Natural killer cell (primary cell): ENCODE data around the gene CNKSR3. TPM values are rescaled to one million over a fixed set of nuclear protein-coding genes. Genes with fewer than 3 reads are reported as not detected.

Source experiments
- ATAC-seq, 3 donors: fragments of 150-1000 bp in 2 of 3; fragments of 200-7000 bp in 1 of 3; cut with Tn5 transposase; 1 replicate in 1 of 3; 2 replicates in 2 of 3; pipeline ENCODE4 v1.10.0; 2021; ENCODE audit warnings: mild to moderate bottlenecking in 2 of 3, moderate library complexity in 2 of 3
- DNase-seq, 2 donors: peaks; one replicate each; pipeline versions ENCODE4 v3.0.0 to v3.0.0-alpha.2; 2013 to 2021; ENCODE audit warnings: mixed read lengths in 1 of 2
- H3K27ac ChIP-seq: one replicate; pipeline ENCODE4 v1.5.1; 2013; ENCODE audit warnings: mild to moderate bottlenecking, low read length
- H3K27me3 ChIP-seq: one replicate; pipeline ENCODE4 v1.6.1; 2013; ENCODE audit warnings: low read length; ENCODE audit not compliant: control insufficient read depth, insufficient read depth
- H3K36me3 ChIP-seq: one replicate; pipeline ENCODE4 v1.6.1; 2013; ENCODE audit warnings: low read length; ENCODE audit not compliant: control insufficient read depth, insufficient read depth
- H3K4me1 ChIP-seq: one replicate; pipeline ENCODE4 v1.6.1; 2013; ENCODE audit warnings: low read length; ENCODE audit not compliant: control insufficient read depth, insufficient read depth
- H3K4me3 ChIP-seq: one replicate; pipeline ENCODE4 v1.5.1; 2013; ENCODE audit warnings: low read length
- H3K9me3 ChIP-seq: one replicate; pipeline ENCODE4 v1.6.1; 2013; ENCODE audit warnings: low read length; ENCODE audit not compliant: control insufficient read depth, insufficient read depth
- H3K27ac Mint-ChIP-seq, 2 donors: one replicate each; pipeline ENCODE4 v1.8.0; 2022; ENCODE audit warnings: mild to moderate bottlenecking in 2 of 2, mixed read lengths in 2 of 2, moderate library complexity in 1 of 2
- H3K27me3 Mint-ChIP-seq, 2 donors: one replicate each; pipeline ENCODE4 v1.8.0; 2022; ENCODE audit warnings: low read depth in 2 of 2, mixed read lengths in 2 of 2
- H3K36me3 Mint-ChIP-seq: one replicate; pipeline ENCODE4 v1.8.0; 2022; ENCODE audit warnings: mixed read lengths
- H3K4me1 Mint-ChIP-seq, 2 donors: one replicate each; pipeline ENCODE4 v1.8.0; 2022; ENCODE audit warnings: mixed read lengths in 2 of 2
- H3K4me3 Mint-ChIP-seq: one replicate; pipeline ENCODE4 v1.8.0; 2022; ENCODE audit warnings: mild to moderate bottlenecking, moderate library complexity, mixed read lengths
- H3K9me3 Mint-ChIP-seq, 2 donors: one replicate each; pipeline ENCODE4 v1.8.0; 2022; ENCODE audit warnings: mixed read lengths in 2 of 2
- WGBS: methylation state at CpG from one replicate; pipeline ENCODE4 v1.1.7; 2013; ENCODE audit warnings: missing lambda C conversion rate; ENCODE audit not compliant: insufficient coverage; 5-methylcytosine and 5-hydroxymethylcytosine counted together
- intact Hi-C: fragments of 100-400 bp; cut with micrococcal nuclease; formaldehyde crosslinking; loops from one replicate; pipeline ENCODE4 v1.14.2; 2022
- total RNA-seq, 4 donors: library from RNA; stranded (reverse); fragments of 120-200 nt in 1 of 4; gene quantifications; one replicate each; pipeline versions ENCODE4 v1.2.3 to v1.2.4, GENCODE V29; 2013 to 2022
- TF ChIP-seq, protein P1 (sequence below): fragments of 200-600 bp; IDR thresholded peaks from one replicate; pipeline ENCODE4 v1.8.0; 2022; ENCODE audit warnings: antibody characterized with exemption

Gene CNKSR3
- total RNA-seq, 3 donors from 2014 or later (not counting 1 experiment from before 2014, with no cell fraction given): 0.18 TPM; not detected in 2

DNA sequence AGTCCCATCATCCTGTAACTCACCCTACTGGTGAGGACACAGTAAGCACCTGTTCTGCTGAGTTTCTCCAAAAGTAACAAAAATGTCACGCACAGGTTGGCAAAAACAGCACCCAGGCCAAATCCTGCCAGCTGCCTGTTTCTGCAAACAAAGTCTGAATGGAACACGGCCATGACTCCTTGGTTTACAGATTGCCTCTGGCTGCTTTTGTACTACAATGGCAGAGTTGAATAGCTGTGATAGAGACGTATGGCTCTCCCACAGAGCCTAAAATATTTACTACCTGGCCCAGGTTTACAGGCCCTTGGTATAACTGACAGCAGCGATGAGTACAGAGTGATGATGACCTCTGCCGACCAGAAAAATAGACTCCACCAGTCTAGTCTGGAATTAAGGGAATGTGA lies 52.6 kb downstream of the CNKSR3 start:
- no peaks in the 10 kb centered on the region for H3K9me3 ChIP-seq
- no peak overlapping the region for H3K27ac Mint-ChIP-seq
- H3K27ac ChIP-seq: no peak overlapping the region
- WGBS: 94% methylated on average over 4 of the region's 5 CpGs
- H3K36me3 Mint-ChIP-seq: no peaks in the 10 kb centered on the region
- no peaks in the 10 kb centered on the region for H3K27me3 Mint-ChIP-seq
- H3K36me3 ChIP-seq: no peaks in the 10 kb centered on the region
- no peak overlapping the region for H3K4me3 Mint-ChIP-seq
- intact Hi-C loops: no loop called here
- no peak overlapping the region for H3K4me3 ChIP-seq
- no peaks in the 10 kb centered on the region for H3K4me1 Mint-ChIP-seq
- DNase-seq (no peak), ATAC-seq (no peak)
- TF ChIP-seq, protein P1, sequence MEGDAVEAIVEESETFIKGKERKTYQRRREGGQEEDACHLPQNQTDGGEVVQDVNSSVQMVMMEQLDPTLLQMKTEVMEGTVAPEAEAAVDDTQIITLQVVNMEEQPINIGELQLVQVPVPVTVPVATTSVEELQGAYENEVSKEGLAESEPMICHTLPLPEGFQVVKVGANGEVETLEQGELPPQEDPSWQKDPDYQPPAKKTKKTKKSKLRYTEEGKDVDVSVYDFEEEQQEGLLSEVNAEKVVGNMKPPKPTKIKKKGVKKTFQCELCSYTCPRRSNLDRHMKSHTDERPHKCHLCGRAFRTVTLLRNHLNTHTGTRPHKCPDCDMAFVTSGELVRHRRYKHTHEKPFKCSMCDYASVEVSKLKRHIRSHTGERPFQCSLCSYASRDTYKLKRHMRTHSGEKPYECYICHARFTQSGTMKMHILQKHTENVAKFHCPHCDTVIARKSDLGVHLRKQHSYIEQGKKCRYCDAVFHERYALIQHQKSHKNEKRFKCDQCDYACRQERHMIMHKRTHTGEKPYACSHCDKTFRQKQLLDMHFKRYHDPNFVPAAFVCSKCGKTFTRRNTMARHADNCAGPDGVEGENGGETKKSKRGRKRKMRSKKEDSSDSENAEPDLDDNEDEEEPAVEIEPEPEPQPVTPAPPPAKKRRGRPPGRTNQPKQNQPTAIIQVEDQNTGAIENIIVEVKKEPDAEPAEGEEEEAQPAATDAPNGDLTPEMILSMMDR: no peak
- H3K9me3 Mint-ChIP-seq: no peaks in the 10 kb centered on the region
- H3K27me3 ChIP-seq: no peaks in the 10 kb centered on the region
- H3K4me1 ChIP-seq: no peaks in the 10 kb centered on the region

DNA sequence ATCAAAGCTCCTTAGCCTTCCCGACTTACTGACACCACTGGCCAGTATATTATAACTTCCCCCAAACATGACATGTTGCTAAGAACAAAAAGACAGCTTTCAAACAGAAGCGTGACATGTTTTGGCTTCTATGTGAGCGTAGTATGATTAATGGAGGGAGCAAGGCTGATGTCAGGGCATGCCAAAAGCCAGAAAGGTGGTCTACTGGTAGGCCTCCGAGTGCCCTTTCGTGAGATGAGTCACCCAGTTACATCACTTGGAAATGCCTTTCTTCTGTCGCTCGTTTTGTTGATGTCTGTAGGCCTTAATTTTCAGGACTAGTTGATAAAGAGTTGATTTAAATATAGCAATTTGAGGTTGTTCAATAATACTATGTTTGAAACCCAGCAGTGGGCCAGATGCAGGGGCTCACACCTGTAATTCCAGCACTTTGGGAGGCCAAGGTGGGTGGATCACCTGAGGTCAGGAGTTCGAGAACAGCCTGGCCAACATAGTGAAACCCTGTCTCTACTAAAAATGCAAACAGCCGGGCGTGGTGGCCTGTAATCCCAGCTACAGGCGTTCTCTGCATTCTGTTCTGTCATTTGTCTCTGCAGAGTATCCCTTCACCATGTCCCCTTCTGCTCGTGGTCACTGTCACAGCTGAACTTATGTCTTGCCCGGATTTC lies 53.3 kb downstream of the CNKSR3 start:
- no peak overlapping the region for H3K27ac ChIP-seq
- TF ChIP-seq, protein P1: no peak
- 89% methylated on average over 13 of the region's 13 CpGs for WGBS
- ATAC-seq (no peak), DNase-seq (no peak)
- H3K9me3 Mint-ChIP-seq: no peaks in the 10 kb centered on the region
- H3K4me3 Mint-ChIP-seq: no peak overlapping the region
- no peaks in the 10 kb centered on the region for H3K9me3 ChIP-seq
- intact Hi-C loops: no loop called here
- H3K4me1 Mint-ChIP-seq: no peaks in the 10 kb centered on the region
- H3K36me3 ChIP-seq: no peaks in the 10 kb centered on the region
- H3K27me3 Mint-ChIP-seq: no peaks in the 10 kb centered on the region
- H3K4me3 ChIP-seq: no peak overlapping the region
- H3K27me3 ChIP-seq: no peaks in the 10 kb centered on the region
- no peak overlapping the region for H3K27ac Mint-ChIP-seq
- no peaks in the 10 kb centered on the region for H3K4me1 ChIP-seq
- no peaks in the 10 kb centered on the region for H3K36me3 Mint-ChIP-seq

DNA sequence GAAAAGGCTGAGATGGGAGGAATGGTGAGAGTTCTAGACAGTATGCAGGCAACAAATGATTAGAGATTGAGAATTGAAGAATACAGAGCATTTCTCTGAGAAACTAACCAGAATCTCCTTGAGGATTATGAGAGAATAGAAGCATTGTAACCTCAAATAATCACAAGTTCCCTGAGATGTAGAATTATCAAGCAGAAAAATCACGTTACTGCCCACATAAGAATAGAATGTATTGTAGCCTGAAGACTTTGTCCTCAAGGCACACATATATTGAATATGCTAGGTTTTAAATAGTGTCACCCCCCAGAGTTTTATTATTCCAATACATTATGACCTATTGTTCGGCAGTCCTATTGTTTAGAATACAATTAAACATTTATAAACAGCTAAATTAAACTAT lies 57.2 kb downstream of the CNKSR3 start:
- Histone ChIP-seq H3K36me3 (no peaks in the 10 kb centered on the region), H3K9me3 (no peaks in the 10 kb centered on the region), H3K4me1 (no peaks in the 10 kb centered on the region), H3K27me3 (no peaks in the 10 kb centered on the region), H3K4me3 (no peak overlapping the region), H3K27ac (no peak overlapping the region)
- no peak overlapping the region for H3K27ac Mint-ChIP-seq
- H3K4me3 Mint-ChIP-seq: no peak overlapping the region
- intact Hi-C loops: no loop called here
- WGBS: 71% methylated on average over 1 of the region's 2 CpGs
- DNase-seq (no peak), ATAC-seq (no peak)
- H3K9me3 Mint-ChIP-seq: no peaks in the 10 kb centered on the region
- H3K4me1 Mint-ChIP-seq: no peaks in the 10 kb centered on the region
- H3K27me3 Mint-ChIP-seq: no peaks in the 10 kb centered on the region
- TF ChIP-seq, protein P1: no peak
- H3K36me3 Mint-ChIP-seq: no peaks in the 10 kb centered on the region

DNA sequence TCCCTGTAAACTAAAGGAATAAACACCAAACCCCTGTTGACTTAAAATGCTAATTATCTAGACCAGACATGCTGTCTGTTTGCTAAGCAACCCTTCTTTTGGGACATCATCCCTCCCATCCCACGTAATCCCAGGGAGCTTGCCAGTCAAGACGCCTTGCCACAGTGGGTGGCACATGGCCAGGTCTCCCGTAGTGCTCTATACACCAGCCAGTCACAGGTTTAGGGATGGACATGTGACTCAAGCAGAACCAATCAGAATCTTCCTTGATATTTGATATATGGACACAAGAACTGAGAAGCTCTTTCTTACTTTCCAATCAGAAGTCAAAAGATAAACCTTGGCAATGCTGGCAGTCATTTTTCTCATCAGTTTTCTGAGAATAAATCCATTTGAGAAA lies 60.0 kb downstream of the CNKSR3 start:
- H3K9me3 Mint-ChIP-seq: no peaks in the 10 kb centered on the region
- Histone ChIP-seq H3K36me3 (no peaks in the 10 kb centered on the region), H3K9me3 (no peaks in the 10 kb centered on the region), H3K4me3 (no peak overlapping the region), H3K4me1 (no peaks in the 10 kb centered on the region), H3K27me3 (no peaks in the 10 kb centered on the region), H3K27ac (no peak overlapping the region)
- WGBS: 82% methylated on average over 3 of the region's 3 CpGs
- H3K4me3 Mint-ChIP-seq: no peak overlapping the region
- TF ChIP-seq, protein P1: no peak
- no peak for ATAC-seq
- no peaks in the 10 kb centered on the region for H3K36me3 Mint-ChIP-seq
- no peaks in the 10 kb centered on the region for H3K27me3 Mint-ChIP-seq
- no peak for DNase-seq
- intact Hi-C loops: no loop called here
- no peak overlapping the region for H3K27ac Mint-ChIP-seq
- no peaks in the 10 kb centered on the region for H3K4me1 Mint-ChIP-seq
